K562 (cell line): Measurements from ENCODE around the gene NLRP10.

Experiments
- CEBPB ChIP-seq: fragments of 450-650 bp; IDR thresholded peaks from 2 replicates; pipeline ENCODE4 v1.6.1; 2016; ENCODE audit warnings: missing genetic modification characterization, missing compliant biosample characterization
- KAT2B ChIP-seq: IDR thresholded peaks from one replicate; pipeline ENCODE4 v1.6.1; 2012; ENCODE audit warnings: low read depth, mild to moderate bottlenecking, control low read depth, inconsistent platforms, low read length, moderate library complexity
- NR3C1 ChIP-seq: sonication (generic); formaldehyde crosslinking; IDR thresholded peaks from 2 replicates; pipeline ENCODE4 v1.8.1; 2022; ENCODE audit warnings: missing genetic modification reagents
- POLR2A ChIP-seq: fragments of 450-650 bp; conservative IDR thresholded peaks from 2 replicates; pipeline ENCODE4 v1.6.1; 2016
- SMARCB1 ChIP-seq: IDR thresholded peaks from 2 replicates; pipeline ENCODE4 v1.6.1; 2011; ENCODE audit warnings: improper control_type of control experiment, low read depth; ENCODE audit not compliant: insufficient read length
- SMC3 ChIP-seq: conservative IDR thresholded peaks from 2 replicates; pipeline ENCODE4 v1.6.1; 2011; ENCODE audit warnings: low read depth, low read length, improper control_type of control experiment; ENCODE audit not compliant: insufficient read depth
- SP1 ChIP-seq: sonication (generic); formaldehyde crosslinking; IDR thresholded peaks from 2 replicates; pipeline ENCODE4 v1.8.1; 2022; ENCODE audit warnings: mild to moderate bottlenecking, missing genetic modification reagents
- ZNF263 ChIP-seq: sonication (generic); formaldehyde crosslinking; IDR thresholded peaks from 2 replicates; pipeline ENCODE4 v1.8.0; 2022; ENCODE audit warnings: mild to moderate bottlenecking, missing genetic modification reagents, borderline replicate concordance
- TF ChIP-seq, protein P1 (sequence below): sonication (generic); formaldehyde crosslinking; IDR thresholded peaks from 2 replicates; pipeline ENCODE4 v1.5.0; 2020; ENCODE audit warnings: missing genetic modification reagents
- TF ChIP-seq, protein P2 (sequence below), 3 experiments: IDR thresholded peaks in 2 of 3; conservative IDR thresholded peaks in 1 of 3; 2 replicates each; pipeline ENCODE4 v1.5.1; 2011 to 2012; ENCODE audit warnings: low read length in 3 of 3, mild to moderate bottlenecking in 3 of 3, control low read depth in 2 of 3, improper control_type of control experiment in 1 of 3, inconsistent platforms in 1 of 3, low read depth in 1 of 3, mixed read lengths in 1 of 3, moderate library complexity in 1 of 3; ENCODE audit not compliant: insufficient read depth in 2 of 3
- TF ChIP-seq, protein P3 (sequence below): sonication (generic); formaldehyde crosslinking; IDR thresholded peaks from 2 replicates; pipeline ENCODE4 v1.8.0; 2023; ENCODE audit warnings: mild to moderate bottlenecking, missing genetic modification reagents

DNA sequence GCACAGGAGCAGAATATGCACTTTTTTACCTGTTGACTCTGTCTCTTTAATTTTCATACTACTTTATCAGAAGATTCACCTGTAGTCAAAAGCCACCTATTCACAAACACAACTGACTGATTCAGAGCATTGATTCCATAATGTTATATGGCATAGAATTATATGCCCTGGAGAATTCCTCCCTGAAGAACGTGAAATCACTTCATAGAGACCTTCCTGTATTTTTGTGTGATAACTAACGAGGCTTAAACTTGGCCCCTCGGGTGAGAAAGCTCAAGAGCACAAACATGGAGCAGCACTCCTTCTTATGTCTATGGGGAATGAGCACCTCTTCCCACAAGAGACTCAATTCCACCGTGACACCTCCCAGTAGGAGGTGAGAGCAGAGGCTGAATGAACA lies 34.1 kb downstream of the NLRP10 start, which contains the start of gene OR10A6:
- TF ChIP-seq, protein P1, sequence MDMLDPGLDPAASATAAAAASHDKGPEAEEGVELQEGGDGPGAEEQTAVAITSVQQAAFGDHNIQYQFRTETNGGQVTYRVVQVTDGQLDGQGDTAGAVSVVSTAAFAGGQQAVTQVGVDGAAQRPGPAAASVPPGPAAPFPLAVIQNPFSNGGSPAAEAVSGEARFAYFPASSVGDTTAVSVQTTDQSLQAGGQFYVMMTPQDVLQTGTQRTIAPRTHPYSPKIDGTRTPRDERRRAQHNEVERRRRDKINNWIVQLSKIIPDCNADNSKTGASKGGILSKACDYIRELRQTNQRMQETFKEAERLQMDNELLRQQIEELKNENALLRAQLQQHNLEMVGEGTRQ = no peak
- TF ChIP-seq, protein P2, sequence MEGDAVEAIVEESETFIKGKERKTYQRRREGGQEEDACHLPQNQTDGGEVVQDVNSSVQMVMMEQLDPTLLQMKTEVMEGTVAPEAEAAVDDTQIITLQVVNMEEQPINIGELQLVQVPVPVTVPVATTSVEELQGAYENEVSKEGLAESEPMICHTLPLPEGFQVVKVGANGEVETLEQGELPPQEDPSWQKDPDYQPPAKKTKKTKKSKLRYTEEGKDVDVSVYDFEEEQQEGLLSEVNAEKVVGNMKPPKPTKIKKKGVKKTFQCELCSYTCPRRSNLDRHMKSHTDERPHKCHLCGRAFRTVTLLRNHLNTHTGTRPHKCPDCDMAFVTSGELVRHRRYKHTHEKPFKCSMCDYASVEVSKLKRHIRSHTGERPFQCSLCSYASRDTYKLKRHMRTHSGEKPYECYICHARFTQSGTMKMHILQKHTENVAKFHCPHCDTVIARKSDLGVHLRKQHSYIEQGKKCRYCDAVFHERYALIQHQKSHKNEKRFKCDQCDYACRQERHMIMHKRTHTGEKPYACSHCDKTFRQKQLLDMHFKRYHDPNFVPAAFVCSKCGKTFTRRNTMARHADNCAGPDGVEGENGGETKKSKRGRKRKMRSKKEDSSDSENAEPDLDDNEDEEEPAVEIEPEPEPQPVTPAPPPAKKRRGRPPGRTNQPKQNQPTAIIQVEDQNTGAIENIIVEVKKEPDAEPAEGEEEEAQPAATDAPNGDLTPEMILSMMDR (IDR thresholded peaks at IDR 0.05 in 2 of 3, conservative IDR thresholded peaks at IDR 0.05 in 1 of 3; ENCODE audit: insufficient read depth in 2 of 3, low read depth in 1 of 3, low read length in 3 of 3) = no peak
- TF ChIP-seq NR3C1 (CRISPR knock-in tag) = no peak
- TF ChIP-seq, protein P3, sequence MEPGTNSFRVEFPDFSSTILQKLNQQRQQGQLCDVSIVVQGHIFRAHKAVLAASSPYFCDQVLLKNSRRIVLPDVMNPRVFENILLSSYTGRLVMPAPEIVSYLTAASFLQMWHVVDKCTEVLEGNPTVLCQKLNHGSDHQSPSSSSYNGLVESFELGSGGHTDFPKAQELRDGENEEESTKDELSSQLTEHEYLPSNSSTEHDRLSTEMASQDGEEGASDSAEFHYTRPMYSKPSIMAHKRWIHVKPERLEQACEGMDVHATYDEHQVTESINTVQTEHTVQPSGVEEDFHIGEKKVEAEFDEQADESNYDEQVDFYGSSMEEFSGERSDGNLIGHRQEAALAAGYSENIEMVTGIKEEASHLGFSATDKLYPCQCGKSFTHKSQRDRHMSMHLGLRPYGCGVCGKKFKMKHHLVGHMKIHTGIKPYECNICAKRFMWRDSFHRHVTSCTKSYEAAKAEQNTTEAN = no peak
- TF ChIP-seq CEBPB (tag) = no peak
- no peak for TF ChIP-seq SMC3
- no peak for TF ChIP-seq ZNF263
- no peak for TF ChIP-seq SP1 (CRISPR knock-in tag)
- no peak for TF ChIP-seq SMARCB1
- TF ChIP-seq POLR2A = no peak
- TF ChIP-seq KAT2B = no peak
